ENCODE measurements around the gene WDR38.

DNA sequence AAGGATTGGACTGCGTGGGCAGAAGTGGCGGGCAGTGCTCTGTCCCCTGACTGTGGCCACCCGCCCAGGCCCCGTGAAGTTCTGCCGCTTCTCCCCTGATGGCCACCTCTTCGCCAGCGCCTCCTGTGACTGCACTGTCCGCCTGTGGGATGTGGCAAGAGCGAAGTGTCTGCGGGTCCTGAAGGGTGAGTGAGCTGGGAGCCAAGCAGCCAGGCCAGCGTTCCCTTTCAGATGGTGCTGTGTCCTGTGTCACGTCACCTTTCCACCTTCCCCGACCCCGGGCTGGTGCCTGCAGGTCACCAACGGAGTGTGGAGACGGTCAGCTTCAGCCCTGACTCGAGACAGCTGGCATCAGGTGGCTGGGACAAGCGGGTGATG is 2.3 kb downstream of the WDR38 start:
- TF ChIP-seq CTCF (IDR thresholded peaks at IDR 0.05), result no peak
- TF ChIP-seq POLR2A (IDR thresholded peaks at IDR 0.05), result no peak
- no peak for TF ChIP-seq POLR2AphosphoS5 (IDR thresholded peaks at IDR 0.05)

Measured in breast epithelium (tissue), 3 donors.